Calu3 (cell line): Measurements from ENCODE around the gene PRR9. TPM values are rescaled to one million over a fixed set of nuclear protein-coding genes. Genes with fewer than 3 reads are reported as not detected.
"Not testable (repeated sequence)": the region's sequence is repeated elsewhere in the genome, so short reads cannot be mapped to it uniquely, and the experiment has no call there.

ENCODE experiments used
- BruUV-seq: library from RNA; stranded (reverse); fragments of 400-500 nt; replicated peaks from 2 replicates; lab custom pipeline; 2021; lab: Mats Ljungman, UMichigan
- CTCF ChIA-PET: fragments of 300-600 bp; sonication (Branson Sonifier 250); formaldehyde crosslinking; loops from one replicate; lab custom pipeline; 2022; ENCODE audit warnings: antibody characterized with exemption; lab: Charles Lee
- DNase-seq: peaks from one replicate; pipeline ENCODE4 v3.0.0; 2022
- H3K27ac Mint-ChIP-seq: one replicate; pipeline ENCODE4 v1.8.0; 2022; ENCODE audit warnings: mixed read lengths; ENCODE audit not compliant: unreplicated experiment
- H3K27me3 Mint-ChIP-seq: one replicate; pipeline ENCODE4 v1.8.0; 2022; ENCODE audit warnings: mixed read lengths; ENCODE audit not compliant: unreplicated experiment
- H3K36me3 Mint-ChIP-seq: one replicate; pipeline ENCODE4 v1.8.0; 2022; ENCODE audit warnings: mild to moderate bottlenecking, moderate library complexity, mixed read lengths; ENCODE audit not compliant: insufficient read depth, unreplicated experiment
- H3K4me1 Mint-ChIP-seq: one replicate; pipeline ENCODE4 v1.8.0; 2022; ENCODE audit warnings: mild to moderate bottlenecking, low read depth, mixed read lengths; ENCODE audit not compliant: unreplicated experiment
- H3K4me3 Mint-ChIP-seq: one replicate; pipeline ENCODE4 v1.8.0; 2022; ENCODE audit warnings: mild to moderate bottlenecking, low read depth, moderate library complexity, mixed read lengths; ENCODE audit not compliant: unreplicated experiment
- H3K9me3 Mint-ChIP-seq: one replicate; pipeline ENCODE4 v1.8.0; 2022; ENCODE audit warnings: low read depth, mixed read lengths; ENCODE audit not compliant: unreplicated experiment
- intact Hi-C: fragments of 100-400 bp; cut with micrococcal nuclease; formaldehyde crosslinking; loops from one replicate; pipeline ENCODE4 v1.10.0; 2022; ENCODE audit not compliant: unreplicated experiment
- total RNA-seq: library from RNA; stranded (reverse); gene quantifications from 2 replicates; pipeline ENCODE4 v1.2.3, GENCODE V29; 2022
- TF ChIP-seq, protein P1 (sequence below): fragments of 200-600 bp; IDR thresholded peaks from one replicate; pipeline ENCODE4 v1.8.0; 2022; ENCODE audit warnings: antibody characterized with exemption; ENCODE audit not compliant: unreplicated experiment

The PRR9 gene
- total RNA-seq, 1 experiment from 2014 or later, result not detected

DNA sequence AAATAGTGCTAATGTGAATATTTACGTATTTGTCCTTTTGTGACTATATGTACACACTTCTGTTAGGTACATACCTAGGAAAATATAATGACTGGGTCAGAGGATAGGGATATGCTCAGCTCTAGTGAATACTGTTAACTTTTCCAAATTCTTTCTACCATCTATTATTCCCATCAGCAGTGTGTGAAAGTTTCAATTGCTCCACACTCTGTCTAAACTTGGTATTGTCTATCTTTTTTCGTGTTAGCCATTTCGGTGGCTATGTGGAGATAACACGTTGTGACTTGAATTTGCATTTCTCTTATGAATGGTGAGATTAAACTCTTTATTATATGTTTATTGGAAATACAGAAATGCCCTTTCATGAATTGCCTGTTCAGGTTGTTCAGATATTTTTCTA lies 36.8 kb upstream of the PRR9 start:
- CTCF ChIA-PET, result no interaction called here
- no peaks in the 10 kb centered on the region for H3K27me3 Mint-ChIP-seq
- no peak for DNase-seq
- no peak overlapping the region for H3K4me3 Mint-ChIP-seq
- H3K27ac Mint-ChIP-seq, result no peak overlapping the region
- no peaks in the 10 kb centered on the region for H3K4me1 Mint-ChIP-seq
- intact Hi-C loops, result no loop called here
- no TSS peak for BruUV-seq
- no peaks in the 10 kb centered on the region for H3K36me3 Mint-ChIP-seq
- TF ChIP-seq, protein P1, sequence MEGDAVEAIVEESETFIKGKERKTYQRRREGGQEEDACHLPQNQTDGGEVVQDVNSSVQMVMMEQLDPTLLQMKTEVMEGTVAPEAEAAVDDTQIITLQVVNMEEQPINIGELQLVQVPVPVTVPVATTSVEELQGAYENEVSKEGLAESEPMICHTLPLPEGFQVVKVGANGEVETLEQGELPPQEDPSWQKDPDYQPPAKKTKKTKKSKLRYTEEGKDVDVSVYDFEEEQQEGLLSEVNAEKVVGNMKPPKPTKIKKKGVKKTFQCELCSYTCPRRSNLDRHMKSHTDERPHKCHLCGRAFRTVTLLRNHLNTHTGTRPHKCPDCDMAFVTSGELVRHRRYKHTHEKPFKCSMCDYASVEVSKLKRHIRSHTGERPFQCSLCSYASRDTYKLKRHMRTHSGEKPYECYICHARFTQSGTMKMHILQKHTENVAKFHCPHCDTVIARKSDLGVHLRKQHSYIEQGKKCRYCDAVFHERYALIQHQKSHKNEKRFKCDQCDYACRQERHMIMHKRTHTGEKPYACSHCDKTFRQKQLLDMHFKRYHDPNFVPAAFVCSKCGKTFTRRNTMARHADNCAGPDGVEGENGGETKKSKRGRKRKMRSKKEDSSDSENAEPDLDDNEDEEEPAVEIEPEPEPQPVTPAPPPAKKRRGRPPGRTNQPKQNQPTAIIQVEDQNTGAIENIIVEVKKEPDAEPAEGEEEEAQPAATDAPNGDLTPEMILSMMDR, result no peak
- H3K9me3 Mint-ChIP-seq, result peaks cover 2% of the 10 kb centered on the region

DNA sequence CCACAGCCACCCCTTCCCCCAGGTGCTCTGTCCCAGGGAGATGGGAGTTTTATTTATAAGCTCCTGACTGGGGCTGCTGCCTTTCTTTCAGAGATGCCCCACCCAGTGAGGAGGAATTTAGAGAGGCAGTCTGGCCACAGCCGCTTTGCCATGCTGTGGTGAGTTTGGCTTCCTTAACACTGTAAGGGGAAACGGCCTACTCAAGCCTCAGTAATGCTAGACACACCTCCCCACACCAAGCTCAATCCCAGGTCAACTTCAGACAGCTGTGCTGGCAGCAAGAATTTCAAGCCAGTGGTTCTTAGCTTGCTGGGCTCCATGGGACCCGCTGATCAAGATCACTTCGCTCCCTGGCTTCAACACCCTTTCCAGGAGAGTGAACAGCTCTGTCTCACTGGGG lies 29.1 kb upstream of the PRR9 start:
- H3K4me3 Mint-ChIP-seq, H3K27ac Mint-ChIP-seq: not testable (repeated sequence)
- DNase-seq, result peak; percentile 22

DNA sequence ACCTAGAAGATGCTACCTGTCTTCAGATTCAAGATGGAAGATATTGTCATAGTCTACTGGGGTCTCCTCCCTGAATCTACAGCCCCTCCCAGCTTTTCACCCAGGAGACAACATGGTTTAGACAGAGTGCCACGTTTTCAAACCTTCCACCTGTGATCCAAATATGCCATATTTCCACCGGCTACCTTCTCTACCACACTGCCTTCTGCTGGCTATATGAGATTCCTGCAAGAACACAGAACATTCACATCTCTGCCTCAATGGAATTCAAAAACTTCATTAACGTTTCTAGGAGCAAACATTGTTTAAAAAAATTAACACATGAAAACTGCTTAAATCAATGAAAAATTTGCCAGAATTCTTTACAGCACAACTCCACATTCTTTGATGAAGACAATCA lies 27.0 kb upstream of the PRR9 start:
- BruUV-seq, result no TSS peak
- no peak overlapping the region for H3K4me3 Mint-ChIP-seq
- TF ChIP-seq, protein P1, result peak; percentile 44
- peak; percentile 48 for DNase-seq
- no peaks in the 10 kb centered on the region for H3K36me3 Mint-ChIP-seq
- H3K4me1 Mint-ChIP-seq, result peaks cover 9% of the 10 kb centered on the region
- CTCF ChIA-PET, result interaction anchor here (0.7 to 1.0 kb wide), 2 partner anchors 43 to 282 kb away, joined by 4 to 10 read pairs; partner anchors contain the start of gene IVL
- H3K27me3 Mint-ChIP-seq, result peaks cover 28% of the 10 kb centered on the region
- intact Hi-C loops, result loop anchor here (1.0 to 10.0 kb wide), 4 partner anchors 68 to 536 kb away; no protein-coding TSS in a partner anchor
- H3K9me3 Mint-ChIP-seq, result peaks cover 7% of the 10 kb centered on the region
- H3K27ac Mint-ChIP-seq, result peak overlapping the region; percentile 3

More for the DNA sequence above, 29.1 kb upstream of the PRR9 start:
- H3K36me3 Mint-ChIP-seq, intact Hi-C loops, H3K9me3 Mint-ChIP-seq, H3K4me1 Mint-ChIP-seq, H3K27me3 Mint-ChIP-seq, BruUV-seq: not testable (repeated sequence)
- CTCF ChIA-PET, result interaction anchor here (0.9 to 1.8 kb wide), 2 partner anchors 65 to 270 kb away, joined by 3 to 5 read pairs; no protein-coding TSS in a partner anchor

DNA sequence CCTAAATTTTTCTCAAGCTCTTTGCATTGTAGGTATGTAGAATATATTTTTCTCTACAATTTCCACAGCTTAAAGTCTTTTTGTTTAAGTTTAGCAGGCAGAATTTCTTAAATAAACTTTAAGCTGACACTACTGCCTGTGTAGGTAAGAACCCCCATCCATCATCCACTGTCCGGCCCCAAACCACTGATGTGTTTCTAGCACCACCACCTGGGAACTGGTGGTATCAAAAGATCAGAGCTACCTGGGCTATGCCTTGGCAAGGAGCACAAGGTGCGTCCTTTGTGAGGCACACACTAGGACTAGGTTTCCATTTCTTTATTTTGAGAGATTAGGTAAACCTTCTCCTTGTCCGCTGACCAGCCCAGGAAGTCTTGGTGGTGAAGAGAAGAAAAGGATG lies 24.7 kb upstream of the PRR9 start:
- intact Hi-C loops, result loop anchor here (1.0 to 10.0 kb wide), 4 partner anchors 95 to 538 kb away; no protein-coding TSS in a partner anchor
- no TSS peak for BruUV-seq

More for the DNA sequence above, 24.7 kb upstream of the PRR9 start:
- peak; percentile 80 for DNase-seq
- Mint-ChIP-seq H3K27ac (no peak overlapping the region), H3K27me3 (peaks cover 51% of the 10 kb centered on the region), H3K4me3 (no peak overlapping the region), H3K36me3 (no peaks in the 10 kb centered on the region), H3K9me3 (no peaks in the 10 kb centered on the region), H3K4me1 (peaks cover 9% of the 10 kb centered on the region)
- CTCF ChIA-PET, result interaction anchor here (0.6 to 2.8 kb wide), 32 partner anchors 28 to 659 kb away, joined by 3 to 76 read pairs (median 5); partner anchors contain the start of genes IVL and SMCP
- TF ChIP-seq, protein P1, result peak; percentile 78
